Stomach (tissue), 4 donors: ENCODE measurements around the gene PDCD4.

Source experiments
- POLR2AphosphoS5 ChIP-seq, 3 donors: sonication (generic); formaldehyde crosslinking; IDR thresholded peaks; one replicate each; pipeline ENCODE4 v1.6.1; 2016; ENCODE audit warnings: antibody characterized with exemption in 3 of 3
- TF ChIP-seq, protein P1 (sequence below), 7 experiments: fragments of 450-650 bp in 4 of 7; fragments of 200-600 bp in 3 of 7; sonication (generic) in 3 of 7; IDR thresholded peaks; one replicate each; pipeline ENCODE4 v1.5.1; 2016 to 2019; ENCODE audit warnings: antibody characterized with exemption in 7 of 7, control low read depth in 2 of 7, mild to moderate bottlenecking in 1 of 7

DNA sequence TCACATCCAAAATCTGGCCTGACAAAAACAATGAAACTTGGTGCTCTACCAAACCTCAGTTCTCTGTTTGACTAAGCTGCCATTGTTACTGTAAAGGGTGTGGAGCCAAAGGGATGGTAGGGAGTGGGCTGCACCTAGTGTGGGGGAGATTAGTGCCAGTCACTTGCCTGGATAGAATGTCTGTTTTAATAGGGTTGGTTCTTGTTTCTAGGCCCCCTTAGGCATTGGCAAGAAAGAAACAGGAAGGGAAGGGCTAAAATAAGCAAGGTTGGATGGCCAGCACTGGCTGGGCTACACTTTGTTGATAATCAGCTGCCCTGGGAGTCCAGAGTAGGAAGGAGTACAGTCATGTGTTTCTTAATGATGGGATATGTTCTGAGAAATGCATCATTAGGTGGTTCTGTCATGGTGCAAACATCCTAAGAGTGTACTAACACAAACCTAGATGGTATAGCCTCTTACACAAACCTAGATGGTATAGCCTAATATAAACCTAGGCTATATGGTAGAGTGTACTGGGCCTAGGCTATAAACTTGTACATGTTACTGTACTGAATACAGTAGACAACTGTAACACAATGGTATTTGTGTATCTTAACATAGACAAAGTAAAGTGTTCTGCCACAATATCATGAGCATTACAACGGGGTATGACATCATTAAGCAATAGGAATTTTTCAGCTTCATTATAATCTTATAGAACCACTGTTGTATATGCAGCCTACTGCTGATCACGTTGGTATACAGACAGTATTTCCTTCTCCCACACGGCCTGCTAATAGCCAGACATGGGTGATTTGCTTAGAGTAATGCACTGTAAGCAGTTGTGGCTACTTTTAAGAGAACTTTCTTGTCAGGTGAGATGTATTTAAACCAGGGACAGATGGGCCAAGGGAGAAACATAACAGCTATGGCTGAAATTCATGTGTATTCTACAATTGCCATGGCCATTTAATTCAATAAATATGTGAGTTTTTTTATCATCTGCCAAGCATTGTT lies 31.9 kb downstream of the PDCD4 start:
- TF ChIP-seq, protein P1, sequence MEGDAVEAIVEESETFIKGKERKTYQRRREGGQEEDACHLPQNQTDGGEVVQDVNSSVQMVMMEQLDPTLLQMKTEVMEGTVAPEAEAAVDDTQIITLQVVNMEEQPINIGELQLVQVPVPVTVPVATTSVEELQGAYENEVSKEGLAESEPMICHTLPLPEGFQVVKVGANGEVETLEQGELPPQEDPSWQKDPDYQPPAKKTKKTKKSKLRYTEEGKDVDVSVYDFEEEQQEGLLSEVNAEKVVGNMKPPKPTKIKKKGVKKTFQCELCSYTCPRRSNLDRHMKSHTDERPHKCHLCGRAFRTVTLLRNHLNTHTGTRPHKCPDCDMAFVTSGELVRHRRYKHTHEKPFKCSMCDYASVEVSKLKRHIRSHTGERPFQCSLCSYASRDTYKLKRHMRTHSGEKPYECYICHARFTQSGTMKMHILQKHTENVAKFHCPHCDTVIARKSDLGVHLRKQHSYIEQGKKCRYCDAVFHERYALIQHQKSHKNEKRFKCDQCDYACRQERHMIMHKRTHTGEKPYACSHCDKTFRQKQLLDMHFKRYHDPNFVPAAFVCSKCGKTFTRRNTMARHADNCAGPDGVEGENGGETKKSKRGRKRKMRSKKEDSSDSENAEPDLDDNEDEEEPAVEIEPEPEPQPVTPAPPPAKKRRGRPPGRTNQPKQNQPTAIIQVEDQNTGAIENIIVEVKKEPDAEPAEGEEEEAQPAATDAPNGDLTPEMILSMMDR (IDR thresholded peaks at IDR 0.05), result no peak
- peak in 1 of 3 donors; percentile 37 for TF ChIP-seq POLR2AphosphoS5 (IDR thresholded peaks at IDR 0.05)
